AG09319 (cell line): ENCODE data around the gene ACSL5.
A peak's percentile ranks its signal among the peaks of the same experiment; 100 is the strongest.

ENCODE experiments used
- DNase-seq: peaks from one replicate; pipeline ENCODE4 v3.0.0-alpha.2; 2010; ENCODE audit warnings: low read depth; ENCODE audit errors: extremely low read depth
- CTCF ChIP-seq: IDR thresholded peaks from 2 replicates; pipeline ENCODE4 v1.5.1; 2011; ENCODE audit warnings: low read depth, mild to moderate bottlenecking, inconsistent platforms, low read length, moderate library complexity

Gene ACSL5

GRCh38 chr10:112442063-112442462, 68.1 kb downstream of the ACSL5 start:
- DNase-seq: no peak
- no peak for TF ChIP-seq CTCF

GRCh38 chr10:112446055-112446854, 72.3 kb downstream of the ACSL5 start:
- no peak for DNase-seq
- TF ChIP-seq CTCF: no peak

GRCh38 chr10:112446855-112447619, 73.1 kb downstream of the ACSL5 start, which contains the start of the genes VTI1A and ZDHHC6:
Gene VTI1A, plus strand, starts transcription at chr10:112447215. Its CDS starts 159 bp downstream, at chr10:112447374.
Gene ZDHHC6, minus strand, starts transcription at chr10:112446914. Its CDS starts 1,478 bp downstream, at chr10:112445436.
- peak; percentile 33 for TF ChIP-seq CTCF
- DNase-seq: peak; percentile 42

GRCh38 chr10:112447620-112447928, 73.7 kb downstream of the ACSL5 start:
- DNase-seq: no peak
- TF ChIP-seq CTCF: no peak

GRCh38 chr10:112448888-112449287, 75.0 kb downstream of the ACSL5 start:
- TF ChIP-seq CTCF: no peak
- DNase-seq: no peak

- no peak for TF ChIP-seq CTCF
- no peak for DNase-seq
Observed at GRCh38 chr10:112454910-112455779, 81.2 kb downstream of the ACSL5 start.
